Small intestine (tissue), 16 donors: ENCODE results near the gene LENEP. TPM values are rescaled to one million over a fixed set of nuclear protein-coding genes. Genes with fewer than 3 reads are reported as not detected.

Experiments
- DNase-seq, 2 donors: peaks; one replicate each; pipeline versions ENCODE4 v3.0.0 to v3.0.0-alpha.2; 2013
- FAIRE-seq: peaks from 2 replicates; lab custom pipeline; 2012; peaks lifted over from hg19 to GRCh38; lab: Jason Lieb, UNC
- H3K27ac ChIP-seq, 3 donors: one replicate each; pipeline ENCODE4 v1.5.1; 2013; ENCODE audit warnings: low read length in 2 of 3, mild to moderate bottlenecking in 2 of 3, control low read depth in 1 of 3, inconsistent platforms in 1 of 3, low read depth in 1 of 3, moderate library complexity in 1 of 3
- H3K27me3 ChIP-seq, 3 donors: one replicate each; pipeline ENCODE4 v1.6.1; 2013; ENCODE audit warnings: low read length in 3 of 3, inconsistent platforms in 1 of 3; ENCODE audit not compliant: control insufficient read depth in 3 of 3, insufficient read depth in 3 of 3
- H3K36me3 ChIP-seq, 3 donors: one replicate each; pipeline ENCODE4 v1.6.1; 2013; ENCODE audit warnings: low read length in 3 of 3, inconsistent platforms in 1 of 3, low read depth in 1 of 3, mild to moderate bottlenecking in 1 of 3, moderate library complexity in 1 of 3; ENCODE audit not compliant: control insufficient read depth in 3 of 3, insufficient read depth in 2 of 3
- H3K4me1 ChIP-seq, 3 donors: one replicate each; pipeline ENCODE4 v1.6.1; 2013; ENCODE audit warnings: low read length in 2 of 3, inconsistent platforms in 1 of 3, low read depth in 1 of 3, mild to moderate bottlenecking in 1 of 3, moderate library complexity in 1 of 3; ENCODE audit not compliant: control insufficient read depth in 3 of 3, insufficient read depth in 2 of 3
- H3K4me3 ChIP-seq, 3 donors: one replicate each; pipeline ENCODE4 v1.5.1; 2013; ENCODE audit warnings: low read length in 3 of 3, control low read depth in 1 of 3, inconsistent platforms in 1 of 3, low read depth in 1 of 3, mild to moderate bottlenecking in 1 of 3, moderate library complexity in 1 of 3
- H3K9me3 ChIP-seq, 2 donors: one replicate each; pipeline ENCODE4 v1.6.1; 2013; ENCODE audit warnings: low read depth in 1 of 2, low read length in 1 of 2; ENCODE audit not compliant: control insufficient read depth in 2 of 2, insufficient read depth in 1 of 2
- WGBS, 3 donors: extraction: QIAGEN DNeasy Blood & Tissue Kit; methylation state at CpG; one replicate each; pipeline ENCODE4 v1.1.7; 2013; 5-methylcytosine and 5-hydroxymethylcytosine counted together
- long read RNA-seq, 10 donors: transcript quantifications; one replicate each; lab custom pipeline, GENCODE V29; 2026
- polyA plus RNA-seq, 4 donors: library from polyadenylated mRNA; stranded (reverse) in 3 of 4; unstranded in 1 of 4; fragments of 200-250 nt in 3 of 4; fragments of 120-200 nt in 1 of 4; gene quantifications; one replicate each; pipeline versions ENCODE4 v1.2.1 to v1.2.3, GENCODE V29; 2013
- donor health status: healthy with polysubstance abuse.
- donor health status: control.
- donor health status: control.
- donor health status: Bipolar disorder and iron deficiency.
- donor health status: healthy.

LENEP gene, protein sequence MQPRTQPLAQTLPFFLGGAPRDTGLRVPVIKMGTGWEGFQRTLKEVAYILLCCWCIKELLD
- polyA plus RNA-seq: under 1 TPM in 1 of 4 donors, not detected in 3; 0.64 TPM
- long read RNA-seq, donor 1: 0 reads
- long read RNA-seq, donor 2: 0 reads
- long read RNA-seq, donor 3, partial matches to known transcripts: 0 of 1 reads
- long read RNA-seq, donor 3, other reads (novel, unspliced or antisense): 0 of 1 reads
- long read RNA-seq, donor 4: 0 reads
- long read RNA-seq, donor 5: 0 reads
- long read RNA-seq, donor 6: 0 reads
- long read RNA-seq, donor 7: 0 reads
- long read RNA-seq, donor 8: 0 reads
- long read RNA-seq, donor 9: 0 reads
- long read RNA-seq, donor 10: 0 reads

- peaks cover 5 to 40% (median 8%) of the 10 kb centered on the region in 3 donors for H3K36me3 ChIP-seq
- WGBS, 3 donors: 70 to 73% (median 71%) methylated on average over 8 of the region's 8 CpGs
- DNase-seq (no peak), FAIRE-seq (no peak)
- H3K27ac ChIP-seq: no peak within 1 kb of the TSS
- H3K9me3 ChIP-seq: no peaks in the 10 kb centered on the region
- peaks cover 0 to 14% (median 2%) of the 10 kb centered on the region in 3 donors for H3K4me1 ChIP-seq
- no peak within 1 kb of the TSS for H3K4me3 ChIP-seq
- no peaks in the 10 kb centered on the region for H3K27me3 ChIP-seq
These were observed at the start of gene LENEP for GRCh38 chr1:154993572-154994268. LENEP (plus strand) TSS chr1:154993586; CDS start chr1:154993608, 22 bp downstream.

- peaks cover 3 to 41% (median 7%) of the 10 kb centered on the region in 3 donors for H3K36me3 ChIP-seq
- H3K4me3 ChIP-seq: no peak overlapping the region
- H3K27ac ChIP-seq: peak overlapping the region; percentile 38 to 83 (median 78)
- DNase-seq (peak; percentile 57 to 63), FAIRE-seq (no peak)
- H3K4me1 ChIP-seq: peaks cover 4 to 40% (median 17%) of the 10 kb centered on the region in 3 donors
- no peaks in the 10 kb centered on the region for H3K9me3 ChIP-seq
- WGBS, 3 donors: 26 to 33% (median 28%) methylated on average over 6 of the region's 6 CpGs
- no peaks in the 10 kb centered on the region for H3K27me3 ChIP-seq
These were observed 49.6 kb upstream of the LENEP start for GRCh38 chr1:154943649-154944400.

GRCh38 chr1:154944401-154945159 lies 48.8 kb upstream of the LENEP start:
- Histone ChIP-seq H3K36me3 (peaks cover 3 to 41% (median 7%) of the 10 kb centered on the region in 3 donors), H3K27ac (peak overlapping the region; percentile 34 to 83 (median 78)), H3K4me1 (peaks cover 4 to 40% (median 14%) of the 10 kb centered on the region in 3 donors), H3K9me3 (no peaks in the 10 kb centered on the region), H3K4me3 (no peak overlapping the region), H3K27me3 (no peaks in the 10 kb centered on the region)
- DNase-seq: peak; percentile 89 to 93
- no peak for FAIRE-seq
- WGBS, 3 donors: 16 to 43% (median 23%) methylated on average over 9 of the region's 9 CpGs

- no peaks in the 10 kb centered on the region for H3K27me3 ChIP-seq
- H3K4me1 ChIP-seq: peaks cover 4 to 38% (median 11%) of the 10 kb centered on the region in 3 donors
- H3K4me3 ChIP-seq: no peak overlapping the region
- FAIRE-seq (no peak), DNase-seq (no peak)
- peak overlapping the region in 2 of 3 donors; percentile 78 to 83 for H3K27ac ChIP-seq
- H3K9me3 ChIP-seq: no peaks in the 10 kb centered on the region
- 71 to 83% (median 76%) methylated on average over 15 of the region's 15 CpGs for WGBS, 3 donors
- H3K36me3 ChIP-seq: peaks cover 3 to 44% (median 7%) of the 10 kb centered on the region in 3 donors
These were observed 48.0 kb upstream of the LENEP start for GRCh38 chr1:154945160-154945961.

- Histone ChIP-seq H3K27ac (peak overlapping the region in 1 of 3 donors; percentile 13), H3K9me3 (no peaks in the 10 kb centered on the region), H3K4me3 (no peak overlapping the region), H3K36me3 (peaks cover 7 to 53% (median 8%) of the 10 kb centered on the region in 3 donors), H3K4me1 (peaks cover 4 to 31% (median 11%) of the 10 kb centered on the region in 3 donors), H3K27me3 (no peaks in the 10 kb centered on the region)
- 83 to 89% (median 88%) methylated on average over 17 of the region's 17 CpGs for WGBS, 3 donors
- FAIRE-seq: no peak
- no peak for DNase-seq
These were observed 47.2 kb upstream of the LENEP start for GRCh38 chr1:154945962-154946850.

GRCh38 chr1:154948079-154948478 lies 45.3 kb upstream of the LENEP start:
- FAIRE-seq: no peak

More at GRCh38 chr1:154948079-154948478, 45.3 kb upstream of the LENEP start:
- DNase-seq: no peak
- Histone ChIP-seq H3K4me3 (no peak overlapping the region), H3K36me3 (peaks cover 7 to 64% (median 8%) of the 10 kb centered on the region in 3 donors), H3K27ac (no peak overlapping the region), H3K27me3 (no peaks in the 10 kb centered on the region), H3K9me3 (no peaks in the 10 kb centered on the region), H3K4me1 (peaks cover 5 to 31% (median 6%) of the 10 kb centered on the region in 3 donors)
- WGBS, 3 donors: 94 to 98% (median 95%) methylated on average over 11 of the region's 11 CpGs
